Measurements from ENCODE around the gene PCA3. TPM values are rescaled to one million over a fixed set of nuclear protein-coding genes. Genes with fewer than 3 reads are reported as not detected.
A peak's percentile ranks its signal among the peaks of the same experiment; 100 is the strongest.

The PCA3 gene
- total and polyA plus RNA-seq, 4 donors, result 0.05 to 0.09 (median 0.08) TPM; not detected in 1

- H3K36me3 ChIP-seq (ENCODE audit: control insufficient read depth in 4 of 4, insufficient read depth in 4 of 4, low read length in 4 of 4), result no peaks in the 10 kb centered on the region
- DNase-seq, result peak in 1 of 3 donors; percentile 15
- no peak overlapping the region for H3K4me3 ChIP-seq
- WGBS, 2 donors, result 14 to 27% methylated on average over 1 of the region's 1 CpG
- no peak overlapping the region for H3K27ac ChIP-seq (ENCODE audit: low read depth in 1 of 2, low read length in 1 of 2)
- no peaks in the 10 kb centered on the region for H3K27me3 ChIP-seq (ENCODE audit: control insufficient read depth in 3 of 3, insufficient read depth in 3 of 3, low read length in 2 of 3)
- TF ChIP-seq CTCF (IDR thresholded peaks at IDR 0.05; ENCODE audit: control extremely low read depth, extremely low read depth), result no peak
- H3K4me1 ChIP-seq (ENCODE audit: control insufficient read depth in 5 of 5, insufficient read depth in 5 of 5, low read length in 5 of 5), result peaks cover 0 to 1% (median 0%) of the 10 kb centered on the region in 5 donors
- no peak for ATAC-seq (ENCODE audit: insufficient read depth, low FRiP score)
- no peaks in the 10 kb centered on the region for H3K9me3 ChIP-seq (ENCODE audit: control insufficient read depth in 4 of 4, insufficient read depth in 3 of 4, low read length in 3 of 4)
- H3K9ac ChIP-seq (ENCODE audit: insufficient read depth in 1 of 2, low read length in 2 of 2), result no peak overlapping the region
Measured at GRCh38 chr9:76761448-76761847, 2.8 kb upstream of the PCA3 start.

DNA sequence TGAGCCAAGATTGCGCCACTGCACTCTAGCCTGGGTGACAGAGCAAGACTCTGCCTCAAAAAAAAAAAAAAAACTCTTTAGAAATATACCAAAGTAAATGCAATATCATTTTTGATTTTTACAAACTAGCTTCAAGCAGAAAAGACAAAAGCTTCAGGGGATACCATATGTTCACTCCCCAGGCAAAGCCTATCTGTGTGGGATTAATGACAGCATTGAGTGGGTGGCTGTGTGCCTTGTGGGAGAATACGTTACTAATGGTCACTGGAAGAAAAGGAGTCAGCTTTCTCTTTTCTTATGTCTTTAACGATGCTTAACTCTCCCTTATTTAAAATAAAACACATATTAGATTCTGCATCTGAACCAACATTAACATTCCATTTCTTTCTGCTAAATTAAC lies 1.9 kb downstream of the PCA3 start:
- TF ChIP-seq CTCF (IDR thresholded peaks at IDR 0.05; ENCODE audit: control extremely low read depth, extremely low read depth), result no peak
- Histone ChIP-seq H3K4me1 (ENCODE audit: control insufficient read depth in 5 of 5, insufficient read depth in 5 of 5, low read length in 5 of 5) (no peaks in the 10 kb centered on the region), H3K27ac (ENCODE audit: low read depth in 1 of 2, low read length in 1 of 2) (no peak overlapping the region), H3K9me3 (ENCODE audit: control insufficient read depth in 4 of 4, insufficient read depth in 3 of 4, low read length in 3 of 4) (no peaks in the 10 kb centered on the region), H3K4me3 (no peak overlapping the region), H3K27me3 (ENCODE audit: control insufficient read depth in 3 of 3, insufficient read depth in 3 of 3, low read length in 2 of 3) (no peaks in the 10 kb centered on the region), H3K36me3 (ENCODE audit: control insufficient read depth in 4 of 4, insufficient read depth in 4 of 4, low read length in 4 of 4) (no peaks in the 10 kb centered on the region), H3K9ac (ENCODE audit: insufficient read depth in 1 of 2, low read length in 2 of 2) (no peak overlapping the region)
- no peak for ATAC-seq (ENCODE audit: insufficient read depth, low FRiP score)
- 79 to 88% methylated on average over 3 of the region's 3 CpGs for WGBS, 2 donors
- DNase-seq, result no peak

DNA sequence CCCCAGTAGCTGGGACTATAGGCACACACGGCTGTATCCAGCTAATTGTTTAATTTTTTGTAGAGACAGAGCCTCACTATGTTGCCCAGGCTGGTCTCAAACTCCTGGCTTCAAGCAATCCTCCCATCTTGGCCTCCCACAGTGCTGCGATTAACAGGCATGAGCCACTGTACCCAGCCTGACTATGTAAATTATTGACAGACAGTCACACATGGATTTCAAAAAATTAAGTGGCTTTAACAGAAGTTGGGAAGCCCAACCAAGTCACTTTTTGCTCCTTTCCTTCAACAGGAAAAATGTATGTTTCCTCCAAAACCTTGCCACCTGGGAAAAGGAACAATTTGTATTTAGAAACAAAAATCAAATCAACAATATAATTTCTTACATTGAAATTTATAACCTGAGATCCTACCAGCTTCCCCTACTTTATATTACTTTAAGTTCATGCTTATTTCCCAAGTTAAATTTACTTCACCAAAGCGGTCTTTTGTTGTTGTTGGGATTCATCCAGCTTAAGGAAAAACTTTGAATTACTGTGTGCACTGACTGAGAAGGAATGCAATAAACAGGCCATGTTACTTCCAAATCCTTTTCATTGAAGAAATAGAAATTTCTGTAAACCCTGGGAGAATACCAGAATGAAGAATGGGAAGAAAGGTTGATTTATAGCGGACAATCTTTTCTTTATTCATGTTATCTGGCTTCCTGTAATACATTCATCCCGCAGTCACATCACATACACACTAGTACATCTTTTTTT lies 8.6 kb downstream of the PCA3 start:
- Histone ChIP-seq H3K4me1 (ENCODE audit: control insufficient read depth in 5 of 5, insufficient read depth in 5 of 5, low read length in 5 of 5) (no peaks in the 10 kb centered on the region), H3K4me3 (no peak overlapping the region), H3K27me3 (ENCODE audit: control insufficient read depth in 3 of 3, insufficient read depth in 3 of 3, low read length in 2 of 3) (no peaks in the 10 kb centered on the region), H3K9ac (ENCODE audit: insufficient read depth in 1 of 2, low read length in 2 of 2) (no peak overlapping the region), H3K9me3 (ENCODE audit: control insufficient read depth in 4 of 4, insufficient read depth in 3 of 4, low read length in 3 of 4) (no peaks in the 10 kb centered on the region), H3K27ac (ENCODE audit: low read depth in 1 of 2, low read length in 1 of 2) (no peak overlapping the region), H3K36me3 (ENCODE audit: control insufficient read depth in 4 of 4, insufficient read depth in 4 of 4, low read length in 4 of 4) (no peaks in the 10 kb centered on the region)
- no peak for ATAC-seq (ENCODE audit: insufficient read depth, low FRiP score)
- TF ChIP-seq CTCF (IDR thresholded peaks at IDR 0.05; ENCODE audit: control extremely low read depth, extremely low read depth), result no peak
- 72 to 89% methylated on average over 5 of the region's 5 CpGs for WGBS, 2 donors
- no peak for DNase-seq

- TF ChIP-seq CTCF (IDR thresholded peaks at IDR 0.05; ENCODE audit: control extremely low read depth, extremely low read depth), result no peak
- H3K9ac ChIP-seq (ENCODE audit: insufficient read depth in 1 of 2, low read length in 2 of 2), result no peak overlapping the region
- H3K27me3 ChIP-seq (ENCODE audit: control insufficient read depth in 3 of 3, insufficient read depth in 3 of 3, low read length in 2 of 3), result no peaks in the 10 kb centered on the region
- peaks cover 0 to 6% (median 0%) of the 10 kb centered on the region in 4 donors for H3K9me3 ChIP-seq (ENCODE audit: control insufficient read depth in 4 of 4, insufficient read depth in 3 of 4, low read length in 3 of 4)
- no peaks in the 10 kb centered on the region for H3K4me1 ChIP-seq (ENCODE audit: control insufficient read depth in 5 of 5, insufficient read depth in 5 of 5, low read length in 5 of 5)
- no peak overlapping the region for H3K27ac ChIP-seq (ENCODE audit: low read depth in 1 of 2, low read length in 1 of 2)
- H3K4me3 ChIP-seq, result no peak overlapping the region
- DNase-seq (no peak), ATAC-seq (ENCODE audit: insufficient read depth, low FRiP score) (no peak)
- no peaks in the 10 kb centered on the region for H3K36me3 ChIP-seq (ENCODE audit: control insufficient read depth in 4 of 4, insufficient read depth in 4 of 4, low read length in 4 of 4)
Measured at GRCh38 chr9:76784881-76785280, 20.6 kb downstream of the PCA3 start.
